C4-2B (cell line): Measurements from ENCODE around the gene KCNMA1.
"Not testable (repeated sequence)": the region's sequence is repeated elsewhere in the genome, so short reads cannot be mapped to it uniquely, and the experiment has no call there.

Experiments used
- CTCF ChIP-seq: fragments of 450-650 bp; conservative IDR thresholded peaks from 2 replicates; pipeline ENCODE4 v1.5.1; 2017; ENCODE audit warnings: mild to moderate bottlenecking
- ZFX ChIP-seq: fragments of 450-650 bp; IDR thresholded peaks from 2 replicates; pipeline ENCODE4 v1.6.1; 2017

- TF ChIP-seq CTCF, ZFX: not testable (repeated sequence)
Observed at GRCh38 chr10:77519791-77520190, 117.8 kb downstream of the KCNMA1 start.
